GM12878 (cell line): ENCODE results near the gene HM13.

ENCODE experiments used
- ETV6 ChIP-seq, 2 experiments: fragments of 450-650 bp in 1 of 2; IDR thresholded peaks in 1 of 2; conservative IDR thresholded peaks in 1 of 2; 2 replicates each; pipeline ENCODE4 v1.6.1; 2014; ENCODE audit warnings: antibody characterized with exemption in 1 of 2, borderline replicate concordance in 1 of 2, low read depth in 1 of 2, mild to moderate bottlenecking in 1 of 2, moderate library complexity in 1 of 2
- FOS ChIP-seq: IDR thresholded peaks from 3 replicates; pipeline ENCODE4 v1.6.1; 2011; ENCODE audit warnings: borderline replicate concordance; ENCODE audit not compliant: insufficient read length; ENCODE audit errors: extremely low read depth
- KAT2A ChIP-seq: conservative IDR thresholded peaks from 2 replicates; pipeline ENCODE4 v1.6.1; 2011; ENCODE audit warnings: low read depth, low read length; ENCODE audit not compliant: control insufficient read depth
- MTA3 ChIP-seq: IDR thresholded peaks from 2 replicates; pipeline ENCODE4 v1.6.1; 2012; ENCODE audit warnings: low read length, inconsistent platforms, borderline replicate concordance
- SIX5 ChIP-seq: IDR thresholded peaks from 2 replicates; pipeline ENCODE4 v1.6.1; 2011; ENCODE audit warnings: mild to moderate bottlenecking, low read depth, low read length, moderate library complexity; ENCODE audit not compliant: severe bottlenecking
- TCF7 ChIP-seq: IDR thresholded peaks from 2 replicates; pipeline ENCODE4 v1.6.1; 2014; ENCODE audit warnings: antibody characterized with exemption, borderline replicate concordance
- TF ChIP-seq, protein P1 (sequence below): fragments of 450-650 bp; formaldehyde crosslinking; IDR thresholded peaks from 2 replicates; pipeline ENCODE4 v1.4.0; 2020; ENCODE audit warnings: mild to moderate bottlenecking, moderate library complexity
- TF ChIP-seq, protein P2 (sequence below), 3 experiments: IDR thresholded peaks in 2 of 3; conservative IDR thresholded peaks in 1 of 3; 2 replicates each; pipeline ENCODE4 v1.5.1; 2011; ENCODE audit warnings: low read depth in 3 of 3, low read length in 3 of 3, mild to moderate bottlenecking in 3 of 3, control low read depth in 2 of 3, moderate library complexity in 2 of 3, inconsistent platforms in 1 of 3, mixed read lengths in 1 of 3; ENCODE audit not compliant: control insufficient read depth in 2 of 3, insufficient read depth in 1 of 3; ENCODE audit errors: extremely low read depth in 1 of 3

DNA sequence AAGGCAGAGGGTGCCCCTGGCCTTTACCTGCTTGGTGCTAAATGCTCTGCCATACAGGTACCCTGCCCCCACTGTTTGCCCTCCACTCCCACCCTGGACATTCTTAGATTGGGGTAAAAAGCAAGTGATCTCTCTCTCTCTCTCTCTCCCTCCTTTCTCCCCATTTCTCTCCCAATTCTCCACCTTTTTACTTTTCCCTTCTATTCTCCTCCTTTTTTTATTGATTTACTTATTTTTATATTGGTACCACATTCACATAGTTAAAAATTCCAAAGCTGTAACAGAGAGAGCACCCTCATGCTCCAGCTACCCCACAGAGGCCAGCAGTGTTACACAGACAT is 53.1 kb downstream of the HM13 start:
- TF ChIP-seq MTA3 = no peak
- TF ChIP-seq SIX5 = no peak
- no peak for TF ChIP-seq TCF7
- TF ChIP-seq, protein P1, sequence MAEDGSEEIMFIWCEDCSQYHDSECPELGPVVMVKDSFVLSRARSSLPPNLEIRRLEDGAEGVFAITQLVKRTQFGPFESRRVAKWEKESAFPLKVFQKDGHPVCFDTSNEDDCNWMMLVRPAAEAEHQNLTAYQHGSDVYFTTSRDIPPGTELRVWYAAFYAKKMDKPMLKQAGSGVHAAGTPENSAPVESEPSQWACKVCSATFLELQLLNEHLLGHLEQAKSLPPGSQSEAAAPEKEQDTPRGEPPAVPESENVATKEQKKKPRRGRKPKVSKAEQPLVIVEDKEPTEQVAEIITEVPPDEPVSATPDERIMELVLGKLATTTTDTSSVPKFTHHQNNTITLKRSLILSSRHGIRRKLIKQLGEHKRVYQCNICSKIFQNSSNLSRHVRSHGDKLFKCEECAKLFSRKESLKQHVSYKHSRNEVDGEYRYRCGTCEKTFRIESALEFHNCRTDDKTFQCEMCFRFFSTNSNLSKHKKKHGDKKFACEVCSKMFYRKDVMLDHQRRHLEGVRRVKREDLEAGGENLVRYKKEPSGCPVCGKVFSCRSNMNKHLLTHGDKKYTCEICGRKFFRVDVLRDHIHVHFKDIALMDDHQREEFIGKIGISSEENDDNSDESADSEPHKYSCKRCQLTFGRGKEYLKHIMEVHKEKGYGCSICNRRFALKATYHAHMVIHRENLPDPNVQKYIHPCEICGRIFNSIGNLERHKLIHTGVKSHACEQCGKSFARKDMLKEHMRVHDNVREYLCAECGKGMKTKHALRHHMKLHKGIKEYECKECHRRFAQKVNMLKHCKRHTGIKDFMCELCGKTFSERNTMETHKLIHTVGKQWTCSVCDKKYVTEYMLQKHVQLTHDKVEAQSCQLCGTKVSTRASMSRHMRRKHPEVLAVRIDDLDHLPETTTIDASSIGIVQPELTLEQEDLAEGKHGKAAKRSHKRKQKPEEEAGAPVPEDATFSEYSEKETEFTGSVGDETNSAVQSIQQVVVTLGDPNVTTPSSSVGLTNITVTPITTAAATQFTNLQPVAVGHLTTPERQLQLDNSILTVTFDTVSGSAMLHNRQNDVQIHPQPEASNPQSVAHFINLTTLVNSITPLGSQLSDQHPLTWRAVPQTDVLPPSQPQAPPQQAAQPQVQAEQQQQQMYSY (CRISPR knock-in tag) = no peak
- TF ChIP-seq FOS = no peak
- TF ChIP-seq, protein P2, sequence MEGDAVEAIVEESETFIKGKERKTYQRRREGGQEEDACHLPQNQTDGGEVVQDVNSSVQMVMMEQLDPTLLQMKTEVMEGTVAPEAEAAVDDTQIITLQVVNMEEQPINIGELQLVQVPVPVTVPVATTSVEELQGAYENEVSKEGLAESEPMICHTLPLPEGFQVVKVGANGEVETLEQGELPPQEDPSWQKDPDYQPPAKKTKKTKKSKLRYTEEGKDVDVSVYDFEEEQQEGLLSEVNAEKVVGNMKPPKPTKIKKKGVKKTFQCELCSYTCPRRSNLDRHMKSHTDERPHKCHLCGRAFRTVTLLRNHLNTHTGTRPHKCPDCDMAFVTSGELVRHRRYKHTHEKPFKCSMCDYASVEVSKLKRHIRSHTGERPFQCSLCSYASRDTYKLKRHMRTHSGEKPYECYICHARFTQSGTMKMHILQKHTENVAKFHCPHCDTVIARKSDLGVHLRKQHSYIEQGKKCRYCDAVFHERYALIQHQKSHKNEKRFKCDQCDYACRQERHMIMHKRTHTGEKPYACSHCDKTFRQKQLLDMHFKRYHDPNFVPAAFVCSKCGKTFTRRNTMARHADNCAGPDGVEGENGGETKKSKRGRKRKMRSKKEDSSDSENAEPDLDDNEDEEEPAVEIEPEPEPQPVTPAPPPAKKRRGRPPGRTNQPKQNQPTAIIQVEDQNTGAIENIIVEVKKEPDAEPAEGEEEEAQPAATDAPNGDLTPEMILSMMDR (IDR thresholded peaks at IDR 0.05 in 2 of 3, conservative IDR thresholded peaks at IDR 0.05 in 1 of 3; ENCODE audit: control insufficient read depth in 2 of 3, extremely low read depth in 1 of 3, insufficient read depth in 1 of 3, low read depth in 3 of 3, low read length in 3 of 3) = no peak
- no peak for TF ChIP-seq ETV6 (conservative IDR thresholded peaks at IDR 0.05 in 1 of 2, IDR thresholded peaks at IDR 0.05 in 1 of 2; ENCODE audit: borderline replicate concordance in 1 of 2, low read depth in 1 of 2)
- no peak for TF ChIP-seq KAT2A
